ENCODE data around the gene LAD1. TPM values are rescaled to one million over a fixed set of nuclear protein-coding genes. Genes with fewer than 3 reads are reported as not detected.

The LAD1 gene, protein sequence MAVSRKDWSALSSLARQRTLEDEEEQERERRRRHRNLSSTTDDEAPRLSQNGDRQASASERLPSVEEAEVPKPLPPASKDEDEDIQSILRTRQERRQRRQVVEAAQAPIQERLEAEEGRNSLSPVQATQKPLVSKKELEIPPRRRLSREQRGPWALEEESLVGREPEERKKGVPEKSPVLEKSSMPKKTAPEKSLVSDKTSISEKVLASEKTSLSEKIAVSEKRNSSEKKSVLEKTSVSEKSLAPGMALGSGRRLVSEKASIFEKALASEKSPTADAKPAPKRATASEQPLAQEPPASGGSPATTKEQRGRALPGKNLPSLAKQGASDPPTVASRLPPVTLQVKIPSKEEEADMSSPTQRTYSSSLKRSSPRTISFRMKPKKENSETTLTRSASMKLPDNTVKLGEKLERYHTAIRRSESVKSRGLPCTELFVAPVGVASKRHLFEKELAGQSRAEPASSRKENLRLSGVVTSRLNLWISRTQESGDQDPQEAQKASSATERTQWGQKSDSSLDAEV
- not detected in 2 replicates for total RNA-seq

DNA sequence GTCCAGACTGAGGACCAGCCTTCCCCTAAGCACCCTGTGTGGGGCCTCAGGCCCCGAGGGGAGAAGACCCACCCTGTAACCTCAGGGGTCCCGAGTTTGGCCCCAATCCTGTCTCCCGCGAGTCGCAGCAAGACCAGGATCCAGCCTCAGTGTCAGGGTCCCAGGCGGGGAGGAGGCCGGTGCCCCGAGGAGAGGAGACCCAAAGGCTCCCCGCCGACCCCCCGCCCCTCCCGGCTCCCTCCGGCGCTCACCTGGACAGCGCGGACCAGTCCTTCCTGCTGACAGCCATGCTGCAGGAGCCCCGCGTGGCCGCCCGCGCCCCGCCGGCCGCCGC is at the start of gene LAD1:
TSS of gene LAD1 (minus strand) at position 307 of the 334 bp plus-strand sequence. CDS start at position 289, 18 bp downstream.

DNA sequence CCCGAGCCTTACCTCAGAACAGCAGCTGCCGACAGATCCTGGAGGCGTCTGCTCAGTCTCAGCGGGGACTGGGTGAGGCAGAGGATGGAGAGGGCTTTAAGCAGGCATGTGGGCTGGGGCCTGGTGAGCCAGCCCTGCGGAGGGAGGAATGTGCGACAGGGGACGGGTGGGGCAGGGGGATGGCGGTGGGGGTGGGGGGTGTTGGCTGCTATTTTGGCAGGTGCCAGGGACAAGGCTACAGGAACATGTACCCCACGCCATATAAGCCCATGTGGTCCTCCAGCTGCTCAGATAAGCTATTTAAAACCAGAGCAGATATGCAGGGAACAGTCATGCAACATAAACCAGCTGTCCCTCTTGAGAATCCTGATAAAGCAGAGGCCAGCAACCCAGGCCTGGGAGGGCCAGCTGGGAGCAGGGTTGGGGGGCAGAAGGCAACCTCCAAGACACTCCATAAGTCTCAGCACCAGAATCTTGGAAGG is 21.5 kb downstream of the LAD1 start, which contains the start of gene TNNT2:
TSS of gene TNNT2 (minus strand) at position 70 of the 482 bp plus-strand sequence. CDS start 4,426 bp downstream, outside the sequence.

Other genes starting within 250 kb of the LAD1 start
- gene TMEM9, start 244.8 kb downstream of the LAD1 start, total RNA-seq: 66.9 and 75.5 TPM in 2 replicates
- gene IGFN1, start 208.5 kb downstream of the LAD1 start, total RNA-seq: under 0.01 and 0.15 TPM in 2 replicates
- gene PKP1, start 115.8 kb downstream of the LAD1 start, total RNA-seq: under 0.01 TPM in 1 of 2 replicates, not detected in the other
- not detected in 2 replicates for gene TNNT2, start 21.6 kb downstream of the LAD1 start, total RNA-seq
- gene TNNI1, start 22.4 kb upstream of the LAD1 start, total RNA-seq: not detected in 2 replicates
- 31.9 and 38.0 TPM in 2 replicates for gene PHLDA3, start 69.9 kb upstream of the LAD1 start, total RNA-seq
- 688 and 952 TPM in 2 replicates for gene CSRP1, start 107.8 kb upstream of the LAD1 start, total RNA-seq
- gene NAV1, start 139.8 kb upstream of the LAD1 start, total RNA-seq: 12.6 and 14.9 TPM in 2 replicates

All from epithelial cell of umbilical artery (primary cell).